Adrenal gland (tissue), 12 donors: ENCODE data around the gene GIMAP5. TPM values are rescaled to one million over a fixed set of nuclear protein-coding genes. Genes with fewer than 3 reads are reported as not detected.
A peak's percentile ranks its signal among the peaks of the same experiment; 100 is the strongest.

Experiments used
- DNase-seq, 7 donors: peaks; one replicate each; pipeline ENCODE4 v3.0.0-alpha.2; 2019 to 2020
- H3K27ac ChIP-seq, 5 donors: fragments of 200-600 bp; sonication (generic) in 4 of 5; 1 replicate in 3 of 5; 2 replicates in 2 of 5; pipeline versions ENCODE4 v1.5.1 to v1.8.0; 2016 to 2020; ENCODE audit warnings: mild to moderate bottlenecking in 1 of 5
- H3K27me3 ChIP-seq: fragments of 200-600 bp; 2 replicates; pipeline ENCODE4 v1.8.0; 2021
- H3K36me3 ChIP-seq, 2 donors: fragments of 200-600 bp; replicated peaks in 1 of 2; 1 replicate in 1 of 2; 2 replicates in 1 of 2; pipeline versions ENCODE4 v1.5.1 to v1.8.0; 2018 to 2022
- H3K4me1 ChIP-seq, 2 donors: fragments of 200-600 bp; replicated peaks in 1 of 2; 1 replicate in 1 of 2; 2 replicates in 1 of 2; pipeline versions ENCODE4 v1.5.1 to v1.8.0; 2018 to 2021
- H3K4me3 ChIP-seq, 4 donors: fragments of 200-600 bp; sonication (generic) in 3 of 4; one replicate each; pipeline ENCODE4 v1.5.1; 2016 to 2018
- H3K9me3 ChIP-seq, 3 donors: fragments of 200-600 bp; sonication (generic) in 1 of 3; replicated peaks in 1 of 3; 1 replicate in 2 of 3; 2 replicates in 1 of 3; pipeline versions ENCODE4 v1.5.1 to v1.8.0; 2016 to 2021
- POLR2A ChIP-seq, 2 donors: fragments of 450-650 bp; IDR thresholded peaks; one replicate each; pipeline ENCODE4 v1.6.1; 2017; ENCODE audit warnings: antibody characterized with exemption in 2 of 2, mild to moderate bottlenecking in 2 of 2, moderate library complexity in 1 of 2
- WGBS, 4 donors: extraction: QIAGEN DNeasy Blood & Tissue Kit in 2 of 4; methylation state at CpG; one replicate each; pipeline versions ENCODE4 v1.1.5 to v1.1.7; 2013 to 2017; 5-methylcytosine and 5-hydroxymethylcytosine counted together
- intact Hi-C, 2 donors: fragments of 100-400 bp; cut with DNase I; formaldehyde crosslinking; loops; one replicate each; pipeline versions ENCODE4 v1.14.1 to v1.15.0; 2022 to 2023
- polyA plus RNA-seq, 3 donors: library from polyadenylated mRNA; stranded (reverse); fragments of 200-250 nt in 2 of 3; fragments of 350-450 nt in 1 of 3; fragmentation: Illumina TruSeq in 1 of 3; extraction: RNeasy Lipid Tissue Mini Kit (QIAGEN cat#74804) in 1 of 3; gene quantifications; one replicate each; pipeline ENCODE4 v1.2.3, GENCODE V29; 2013 to 2014
- total RNA-seq, 9 donors: library from RNA; depleted of rRNA in 4 of 9; stranded (reverse); fragments of >200 nt in 4 of 9; fragments of 120-200 nt in 1 of 9; fragmentation: NEBNext Ultra II Directional in 1 of 9; extraction: Animal tissue kit (Norgen Biotek cat#: 25700) in 1 of 9; gene quantifications; one replicate each; pipeline versions ENCODE4 v1.1.0 to v1.2.4, GENCODE V29; 2013 to 2023
- TF ChIP-seq, protein P1 (sequence below), 6 experiments: fragments of 450-650 bp in 4 of 6; fragments of 200-600 bp in 2 of 6; sonication (generic) in 1 of 6; IDR thresholded peaks; 1 replicate in 5 of 6; 2 replicates in 1 of 6; pipeline versions ENCODE4 v1.5.1 to v1.8.0; 2016 to 2021; ENCODE audit warnings: antibody characterized with exemption in 6 of 6, mild to moderate bottlenecking in 2 of 6, moderate library complexity in 1 of 6
- donor health status: healthy with polysubstance abuse.
- donor health status: Bipolar disorder and iron deficiency.
- donor health status: DM: yes; HTN: yes; CAD: no.
- donor health status: DM: no; HTN: no; CAD: no.
- donor health status: DM: no; HTN: no; CAD: no.
- donor health status: DM: yes; HTN: yes; CAD: no.

Gene GIMAP5
- total and polyA plus RNA-seq, 12 donors, result 7.9 to 65.0 (median 19.2) TPM

GRCh38 chr7:150703209-150703608 lies 34.0 kb upstream of the GIMAP5 start:
- Histone ChIP-seq H3K27ac (no peak overlapping the region), H3K36me3 (no peaks in the 10 kb centered on the region), H3K4me1 (no peaks in the 10 kb centered on the region), H3K27me3 (no peaks in the 10 kb centered on the region), H3K9me3 (peaks cover 0 to 19% (median 9%) of the 10 kb centered on the region in 3 donors), H3K4me3 (no peak overlapping the region)
- intact Hi-C loops, result no loop called here
- TF ChIP-seq, protein P1, sequence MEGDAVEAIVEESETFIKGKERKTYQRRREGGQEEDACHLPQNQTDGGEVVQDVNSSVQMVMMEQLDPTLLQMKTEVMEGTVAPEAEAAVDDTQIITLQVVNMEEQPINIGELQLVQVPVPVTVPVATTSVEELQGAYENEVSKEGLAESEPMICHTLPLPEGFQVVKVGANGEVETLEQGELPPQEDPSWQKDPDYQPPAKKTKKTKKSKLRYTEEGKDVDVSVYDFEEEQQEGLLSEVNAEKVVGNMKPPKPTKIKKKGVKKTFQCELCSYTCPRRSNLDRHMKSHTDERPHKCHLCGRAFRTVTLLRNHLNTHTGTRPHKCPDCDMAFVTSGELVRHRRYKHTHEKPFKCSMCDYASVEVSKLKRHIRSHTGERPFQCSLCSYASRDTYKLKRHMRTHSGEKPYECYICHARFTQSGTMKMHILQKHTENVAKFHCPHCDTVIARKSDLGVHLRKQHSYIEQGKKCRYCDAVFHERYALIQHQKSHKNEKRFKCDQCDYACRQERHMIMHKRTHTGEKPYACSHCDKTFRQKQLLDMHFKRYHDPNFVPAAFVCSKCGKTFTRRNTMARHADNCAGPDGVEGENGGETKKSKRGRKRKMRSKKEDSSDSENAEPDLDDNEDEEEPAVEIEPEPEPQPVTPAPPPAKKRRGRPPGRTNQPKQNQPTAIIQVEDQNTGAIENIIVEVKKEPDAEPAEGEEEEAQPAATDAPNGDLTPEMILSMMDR (IDR thresholded peaks at IDR 0.05), result no peak
- TF ChIP-seq POLR2A (IDR thresholded peaks at IDR 0.05), result no peak
- DNase-seq, result no peak
- WGBS, 4 donors, result 81 to 88% (median 84%) methylated on average over 1 of the region's 1 CpG

DNA sequence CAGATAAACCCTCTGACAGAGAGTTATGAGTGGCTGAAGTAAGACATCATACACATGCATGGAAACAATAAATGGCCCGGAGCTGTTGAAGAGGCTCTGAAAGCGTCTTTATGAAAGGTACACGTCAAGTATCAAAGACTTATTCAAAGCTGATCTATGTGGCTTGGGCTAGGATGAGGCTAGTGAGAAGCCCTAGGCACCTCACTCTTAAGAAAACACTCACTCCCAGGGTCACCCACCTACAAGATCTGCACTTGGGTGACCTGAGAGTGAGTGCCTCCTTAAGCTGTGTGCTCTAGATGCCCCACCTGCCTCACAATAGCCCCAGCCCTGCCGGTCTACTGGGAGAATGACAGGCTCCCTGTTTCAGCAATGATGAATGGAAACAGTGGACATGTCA lies 21.9 kb upstream of the GIMAP5 start:
- Histone ChIP-seq H3K27ac (no peak overlapping the region), H3K4me3 (no peak overlapping the region), H3K36me3 (no peaks in the 10 kb centered on the region), H3K4me1 (no peaks in the 10 kb centered on the region), H3K9me3 (no peaks in the 10 kb centered on the region), H3K27me3 (no peaks in the 10 kb centered on the region)
- TF ChIP-seq, protein P1 (IDR thresholded peaks at IDR 0.05), result no peak
- no peak for TF ChIP-seq POLR2A (IDR thresholded peaks at IDR 0.05)
- 67 to 73% (median 69%) methylated on average over 4 of the region's 4 CpGs for WGBS, 4 donors
- no peak for DNase-seq
- intact Hi-C loops, result no loop called here

DNA sequence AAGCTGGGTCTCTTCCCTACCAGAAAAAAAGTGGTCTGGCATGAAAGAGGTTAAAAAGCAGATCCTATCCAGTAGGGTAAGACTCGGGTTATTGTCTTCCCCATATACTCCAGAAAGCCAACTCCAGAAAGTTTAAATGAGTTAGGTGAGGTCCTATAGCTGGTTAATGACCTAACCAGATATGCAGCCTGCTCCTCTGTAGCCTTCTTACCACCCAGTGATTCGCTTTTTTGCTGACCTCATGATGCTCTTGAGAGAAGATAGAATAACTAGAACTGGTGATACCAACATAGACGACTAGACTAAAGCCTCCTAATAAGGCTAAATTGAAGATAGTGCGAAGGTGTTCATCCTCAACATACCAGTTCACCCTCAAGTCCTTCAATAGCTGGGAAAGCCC lies 21.5 kb upstream of the GIMAP5 start:
- Histone ChIP-seq H3K4me3 (no peak overlapping the region), H3K36me3 (no peaks in the 10 kb centered on the region), H3K27me3 (no peaks in the 10 kb centered on the region), H3K9me3 (no peaks in the 10 kb centered on the region), H3K27ac (peak overlapping the region in 3 of 5 donors; percentile 13 to 82 (median 50)), H3K4me1 (no peaks in the 10 kb centered on the region)
- no peak for DNase-seq
- TF ChIP-seq, protein P1 (IDR thresholded peaks at IDR 0.05), result no peak
- no peak for TF ChIP-seq POLR2A (IDR thresholded peaks at IDR 0.05)
- 44 to 60% (median 53%) methylated on average over 4 of the region's 4 CpGs for WGBS, 4 donors
- intact Hi-C loops, result no loop called here

GRCh38 chr7:150716368-150716767 lies 20.9 kb upstream of the GIMAP5 start, which contains the start of gene GIMAP1:
GIMAP1 (plus strand) TSS chr7:150716613; CDS start chr7:150719048, 2,435 bp downstream.
- Histone ChIP-seq H3K9me3 (no peaks in the 10 kb centered on the region), H3K36me3 (no peaks in the 10 kb centered on the region), H3K4me3 (peak within 1 kb of the TSS in 2 of 4 donors; percentile 16 to 45), H3K4me1 (no peaks in the 10 kb centered on the region), H3K27ac (peak within 1 kb of the TSS in 4 of 5 donors; percentile 13 to 82 (median 44)), H3K27me3 (no peaks in the 10 kb centered on the region)
- intact Hi-C loops, result no loop called here
- WGBS, 4 donors, result 11 to 40% (median 31%) methylated on average over 5 of the region's 5 CpGs
- TF ChIP-seq, protein P1 (IDR thresholded peaks at IDR 0.05), result no peak
- TF ChIP-seq POLR2A (IDR thresholded peaks at IDR 0.05), result peak in 1 of 2 donors; percentile 25
- peak in 5 of 7 donors; percentile 38 to 72 (median 45) for DNase-seq
